Measurements from ENCODE around the gene HPCAL1. TPM values are rescaled to one million over a fixed set of nuclear protein-coding genes. Genes with fewer than 3 reads are reported as not detected.

Gene HPCAL1
- total and polyA plus RNA-seq, 2 of the 4 experiments (the other 2 are of a cell fraction), result 8.2 to 33.7 TPM

GRCh38 chr2:10440736-10441135 lies 138.0 kb downstream of the HPCAL1 start:
- TF ChIP-seq CHD1 (IDR thresholded peaks at IDR 0.05; ENCODE audit: low read depth, low read length) (no peak), MAFK (IDR thresholded peaks at IDR 0.05; ENCODE audit: low read depth, low read length) (no peak), RAD21 (IDR thresholded peaks at IDR 0.05; ENCODE audit: low read length) (no peak), ELK1 (IDR thresholded peaks at IDR 0.05; ENCODE audit: borderline replicate concordance, low read depth, low read length) (no peak), MXI1 (IDR thresholded peaks at IDR 0.05; ENCODE audit: borderline replicate concordance, low read depth, low read length) (no peak), SMC3 (IDR thresholded peaks at IDR 0.05; ENCODE audit: low read depth, low read length) (no peak), NFE2L2 (IDR thresholded peaks at IDR 0.05; ENCODE audit: low read depth, low read length) (no peak), RFX5 (IDR thresholded peaks at IDR 0.05; ENCODE audit: low read depth, low read length) (no peak), BHLHE40 (IDR thresholded peaks at IDR 0.05; ENCODE audit: low read depth, low read length) (no peak), MAZ (IDR thresholded peaks at IDR 0.05; ENCODE audit: borderline replicate concordance, low read depth, low read length) (no peak), CEBPB (IDR thresholded peaks at IDR 0.05; ENCODE audit: low read depth, low read length) (no peak), POLR2A (IDR thresholded peaks at IDR 0.05; ENCODE audit: low read depth, low read length) (no peak)
- TF ChIP-seq, protein P1, sequence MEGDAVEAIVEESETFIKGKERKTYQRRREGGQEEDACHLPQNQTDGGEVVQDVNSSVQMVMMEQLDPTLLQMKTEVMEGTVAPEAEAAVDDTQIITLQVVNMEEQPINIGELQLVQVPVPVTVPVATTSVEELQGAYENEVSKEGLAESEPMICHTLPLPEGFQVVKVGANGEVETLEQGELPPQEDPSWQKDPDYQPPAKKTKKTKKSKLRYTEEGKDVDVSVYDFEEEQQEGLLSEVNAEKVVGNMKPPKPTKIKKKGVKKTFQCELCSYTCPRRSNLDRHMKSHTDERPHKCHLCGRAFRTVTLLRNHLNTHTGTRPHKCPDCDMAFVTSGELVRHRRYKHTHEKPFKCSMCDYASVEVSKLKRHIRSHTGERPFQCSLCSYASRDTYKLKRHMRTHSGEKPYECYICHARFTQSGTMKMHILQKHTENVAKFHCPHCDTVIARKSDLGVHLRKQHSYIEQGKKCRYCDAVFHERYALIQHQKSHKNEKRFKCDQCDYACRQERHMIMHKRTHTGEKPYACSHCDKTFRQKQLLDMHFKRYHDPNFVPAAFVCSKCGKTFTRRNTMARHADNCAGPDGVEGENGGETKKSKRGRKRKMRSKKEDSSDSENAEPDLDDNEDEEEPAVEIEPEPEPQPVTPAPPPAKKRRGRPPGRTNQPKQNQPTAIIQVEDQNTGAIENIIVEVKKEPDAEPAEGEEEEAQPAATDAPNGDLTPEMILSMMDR (conservative IDR thresholded peaks at IDR 0.05; ENCODE audit: low read depth, low read length), result no peak
- no TSS peak for BruUV-seq (replicated peaks)
- in situ Hi-C loops (cut with MboI; ENCODE audit: low sequenced_read_pairs) (no loop called here), dilution Hi-C loops (cut with HindIII; ENCODE audit: low sequenced_read_pairs, unreplicated experiment) (no loop called here), intact Hi-C loops (cut with micrococcal nuclease) (no loop called here)
- no peak overlapping the region for H3K18ac ChIP-seq (ENCODE audit: low read depth, low read length)
- H2BK15ac ChIP-seq (ENCODE audit: low read depth, low read length), result no peak overlapping the region
- H4K20me1 ChIP-seq (ENCODE audit: insufficient read depth, low read length), result peaks cover 12% of the 10 kb centered on the region; the same call in 1 of the 2 replicates
- no peak overlapping the region for H4K8ac ChIP-seq (ENCODE audit: low read depth in 2 of 2, low read length in 2 of 2)
- no peaks in the 10 kb centered on the region for H3K9me3 ChIP-seq (ENCODE audit: control insufficient read depth, insufficient read depth, low read length)
- H3K14ac ChIP-seq (replicated peaks; ENCODE audit: low read depth, low read length), result no peak overlapping the region
- H3K27ac ChIP-seq (ENCODE audit: insufficient read depth, low read length), result no peak overlapping the region
- no peak overlapping the region for H2BK5ac ChIP-seq (ENCODE audit: low read depth, low read length, poor library complexity, severe bottlenecking)
- no peak for DNase-seq
- H2AFZ ChIP-seq (replicated peaks; ENCODE audit: low read length, poor library complexity), result no peak overlapping the region
- H3K4me3 ChIP-seq (ENCODE audit: insufficient read depth, low read depth, low read length), result no peak overlapping the region
- H3K79me1 ChIP-seq (ENCODE audit: low read depth in 1 of 2, low read length in 2 of 2), result peaks cover 14 to 22% of the 10 kb centered on the region in 2 experiments; a peak in 3 of 4 replicates
- H2AK5ac ChIP-seq (ENCODE audit: low read depth, low read length), result no peak overlapping the region
- no peak overlapping the region for H3K9ac ChIP-seq (ENCODE audit: low read depth, low read length)
- CTCF ChIA-PET, result no interaction called here
- no peaks in the 10 kb centered on the region for H3K27me3 ChIP-seq (ENCODE audit: control insufficient read depth, insufficient read depth, low read length)
- no peak overlapping the region for H3K4me2 ChIP-seq (ENCODE audit: low read depth, low read length)
- 100% methylated on average over 1 of the region's 6 CpGs; no CpG with 5 or more reads in 1 of the 2 experiments for WGBS, 2 experiments (ENCODE audit: extremely low coverage in 2 of 2, insufficient read length in 1 of 2)
- no peak overlapping the region for H3K23ac ChIP-seq (ENCODE audit: low read depth, low read length)
- H2BK120ac ChIP-seq (ENCODE audit: low read depth, low read length), result no peak overlapping the region
- no peak for ATAC-seq (ENCODE audit: low read depth)
- H4K5ac ChIP-seq (ENCODE audit: low read depth, low read length), result no peak overlapping the region
- H3K56ac ChIP-seq (ENCODE audit: extremely low read depth, insufficient read depth, low read length), result no peak overlapping the region
- no peak overlapping the region for H2BK20ac ChIP-seq (ENCODE audit: low read depth, low read length)
- H3K4me1 ChIP-seq (ENCODE audit: control insufficient read depth, insufficient read depth, low read length), result no peaks in the 10 kb centered on the region
- H4K91ac ChIP-seq (ENCODE audit: insufficient read depth, low read depth, low read length), result no peak overlapping the region
- peaks cover 3% of the 10 kb centered on the region; the same call in 1 of the 2 replicates for H3K9me1 ChIP-seq (ENCODE audit: insufficient read depth, low read length)
- POLR2A ChIA-PET (ENCODE audit: unreplicated experiment), result no interaction called here
- H3K36me3 ChIP-seq (ENCODE audit: control insufficient read depth, insufficient read depth, low read length), result peaks cover 35% of the 10 kb centered on the region
- H3K4ac ChIP-seq (ENCODE audit: low read depth, low read length), result no peak overlapping the region
- H2AK9ac ChIP-seq (replicated peaks; ENCODE audit: low read depth, low read length, poor library complexity), result no peak overlapping the region
